Measurements from ENCODE around the gene SETD2. TPM values are rescaled to one million over a fixed set of nuclear protein-coding genes. Genes with fewer than 3 reads are reported as not detected.
"Not testable (repeated sequence)": the region's sequence is repeated elsewhere in the genome, so short reads cannot be mapped to it uniquely, and the experiment has no call there.

SETD2 gene
- total RNA-seq, 1 donor from 2014 or later, result 26.4 TPM

DNA sequence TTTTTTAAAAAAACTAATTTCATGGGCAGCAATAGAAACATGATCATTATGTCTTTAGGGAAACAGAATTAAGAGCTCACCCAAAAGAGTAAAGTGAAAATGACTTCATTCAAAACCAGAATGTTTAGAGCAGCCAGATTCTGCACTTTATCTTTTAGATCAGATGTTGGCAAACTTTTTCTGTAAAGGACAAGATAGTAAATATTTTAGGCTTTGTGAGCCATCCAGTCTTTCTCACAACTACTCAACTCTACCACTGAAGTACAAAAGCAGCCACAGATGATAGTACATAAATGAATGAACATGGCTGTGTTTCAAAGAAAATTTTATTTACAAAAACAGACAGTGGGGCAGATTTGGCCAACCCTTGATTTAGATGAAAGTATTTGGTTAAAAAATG is 84.5 kb downstream of the SETD2 start:
- DNase-seq, result no peak
- Histone ChIP-seq H3K27me3 (ENCODE audit: low read depth) (no peaks in the 10 kb centered on the region), H3K4me3 (no peak overlapping the region), H3K36me3 (peaks cover 71% of the 10 kb centered on the region), H3K9me3 (replicated peaks) (no peaks in the 10 kb centered on the region), H3K4me1 (peaks cover 16% of the 10 kb centered on the region), H3K27ac (replicated peaks) (no peak overlapping the region)
- TF ChIP-seq, protein P1, sequence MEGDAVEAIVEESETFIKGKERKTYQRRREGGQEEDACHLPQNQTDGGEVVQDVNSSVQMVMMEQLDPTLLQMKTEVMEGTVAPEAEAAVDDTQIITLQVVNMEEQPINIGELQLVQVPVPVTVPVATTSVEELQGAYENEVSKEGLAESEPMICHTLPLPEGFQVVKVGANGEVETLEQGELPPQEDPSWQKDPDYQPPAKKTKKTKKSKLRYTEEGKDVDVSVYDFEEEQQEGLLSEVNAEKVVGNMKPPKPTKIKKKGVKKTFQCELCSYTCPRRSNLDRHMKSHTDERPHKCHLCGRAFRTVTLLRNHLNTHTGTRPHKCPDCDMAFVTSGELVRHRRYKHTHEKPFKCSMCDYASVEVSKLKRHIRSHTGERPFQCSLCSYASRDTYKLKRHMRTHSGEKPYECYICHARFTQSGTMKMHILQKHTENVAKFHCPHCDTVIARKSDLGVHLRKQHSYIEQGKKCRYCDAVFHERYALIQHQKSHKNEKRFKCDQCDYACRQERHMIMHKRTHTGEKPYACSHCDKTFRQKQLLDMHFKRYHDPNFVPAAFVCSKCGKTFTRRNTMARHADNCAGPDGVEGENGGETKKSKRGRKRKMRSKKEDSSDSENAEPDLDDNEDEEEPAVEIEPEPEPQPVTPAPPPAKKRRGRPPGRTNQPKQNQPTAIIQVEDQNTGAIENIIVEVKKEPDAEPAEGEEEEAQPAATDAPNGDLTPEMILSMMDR (IDR thresholded peaks at IDR 0.05; ENCODE audit: borderline replicate concordance), result no peak
- intact Hi-C loops (cut with micrococcal nuclease), result no loop called here

- no peaks in the 10 kb centered on the region for H3K27me3 ChIP-seq (ENCODE audit: low read depth)
- peaks cover 28% of the 10 kb centered on the region for H3K36me3 ChIP-seq
- TF ChIP-seq, protein P1 (IDR thresholded peaks at IDR 0.05; ENCODE audit: borderline replicate concordance), result no peak
- no peaks in the 10 kb centered on the region for H3K9me3 ChIP-seq (replicated peaks)
- no peak for DNase-seq
- no peak overlapping the region for H3K4me3 ChIP-seq
- H3K4me1 ChIP-seq, result peaks cover 23% of the 10 kb centered on the region
- no peak overlapping the region for H3K27ac ChIP-seq (replicated peaks)
- intact Hi-C loops (cut with micrococcal nuclease), result no loop called here
Measured at GRCh38 chr3:47073685-47074084, 90.2 kb downstream of the SETD2 start.

- no peak overlapping the region for H3K27ac ChIP-seq (replicated peaks)
- no peaks in the 10 kb centered on the region for H3K27me3 ChIP-seq (ENCODE audit: low read depth)
- peaks cover 23% of the 10 kb centered on the region for H3K36me3 ChIP-seq
- H3K9me3 ChIP-seq (replicated peaks), result no peaks in the 10 kb centered on the region
- no peak overlapping the region for H3K4me3 ChIP-seq
- no peak for DNase-seq
- H3K4me1 ChIP-seq, result peaks cover 15% of the 10 kb centered on the region
- TF ChIP-seq, protein P1 (IDR thresholded peaks at IDR 0.05; ENCODE audit: borderline replicate concordance), result no peak
- intact Hi-C loops (cut with micrococcal nuclease), result no loop called here
Measured at GRCh38 chr3:47070770-47071169, 93.1 kb downstream of the SETD2 start.

GRCh38 chr3:47066259-47066658 is 97.7 kb downstream of the SETD2 start:
- H3K9me3 ChIP-seq (replicated peaks); H3K4me1 ChIP-seq; DNase-seq; intact Hi-C loops (cut with micrococcal nuclease); H3K27ac ChIP-seq (replicated peaks); H3K27me3 ChIP-seq (ENCODE audit: low read depth); H3K4me3 ChIP-seq: not testable (repeated sequence)
- peaks cover 48% of the 10 kb centered on the region for H3K36me3 ChIP-seq

DNA sequence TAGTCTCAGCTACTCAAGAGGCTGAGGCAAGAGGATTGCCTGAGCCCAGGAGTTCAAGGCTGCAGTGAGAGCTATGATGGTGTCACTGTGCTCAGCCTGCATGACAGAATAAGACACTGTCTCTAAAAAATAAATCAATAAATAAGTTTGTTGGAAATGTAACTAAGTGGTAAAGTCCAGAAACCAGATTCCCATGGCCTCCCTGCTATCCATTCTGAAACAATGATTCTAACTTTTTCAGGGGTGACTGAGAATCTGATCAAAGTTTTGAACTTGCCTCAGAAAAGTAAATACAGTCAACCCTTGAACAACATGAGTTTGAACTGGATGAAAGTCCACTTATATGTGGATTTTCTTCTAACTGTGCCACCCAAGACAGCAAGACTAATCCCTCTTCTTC is 98.2 kb downstream of the SETD2 start:
- H3K4me3 ChIP-seq, result no peak overlapping the region
- intact Hi-C loops (cut with micrococcal nuclease), result no loop called here
- H3K9me3 ChIP-seq (replicated peaks), result no peaks in the 10 kb centered on the region
- DNase-seq, result no peak
- H3K36me3 ChIP-seq, result peaks cover 44% of the 10 kb centered on the region
- TF ChIP-seq, protein P1 (IDR thresholded peaks at IDR 0.05; ENCODE audit: borderline replicate concordance), result no peak
- H3K27ac ChIP-seq (replicated peaks), result no peak overlapping the region
- H3K27me3 ChIP-seq (ENCODE audit: low read depth), result no peaks in the 10 kb centered on the region
- no peaks in the 10 kb centered on the region for H3K4me1 ChIP-seq

- Histone ChIP-seq H3K4me3 (no peak overlapping the region), H3K36me3 (peaks cover 49% of the 10 kb centered on the region), H3K27ac (replicated peaks) (no peak overlapping the region), H3K4me1 (no peaks in the 10 kb centered on the region), H3K27me3 (ENCODE audit: low read depth) (no peaks in the 10 kb centered on the region), H3K9me3 (replicated peaks) (no peaks in the 10 kb centered on the region)
- intact Hi-C loops (cut with micrococcal nuclease), result no loop called here
- TF ChIP-seq, protein P1 (IDR thresholded peaks at IDR 0.05; ENCODE audit: borderline replicate concordance), result no peak
- DNase-seq, result no peak
Measured at GRCh38 chr3:47065058-47065457, 98.9 kb downstream of the SETD2 start.

All from left ventricle myocardium inferior (tissue), 1 donor.